NCI-H187 (cell line): ENCODE data around the gene OTOS.
A peak's percentile ranks its signal among the peaks of the same experiment; 100 is the strongest.

Experiments
- DNase-seq, 2 experiments: peaks; one replicate each; lab custom pipeline; 2025; lab: John Stamatoyannopoulos, UW

OTOS gene

GRCh38 chr2:240151477-240152031, 11.1 kb upstream of the OTOS start:
- DNase-seq = no peak

DNA sequence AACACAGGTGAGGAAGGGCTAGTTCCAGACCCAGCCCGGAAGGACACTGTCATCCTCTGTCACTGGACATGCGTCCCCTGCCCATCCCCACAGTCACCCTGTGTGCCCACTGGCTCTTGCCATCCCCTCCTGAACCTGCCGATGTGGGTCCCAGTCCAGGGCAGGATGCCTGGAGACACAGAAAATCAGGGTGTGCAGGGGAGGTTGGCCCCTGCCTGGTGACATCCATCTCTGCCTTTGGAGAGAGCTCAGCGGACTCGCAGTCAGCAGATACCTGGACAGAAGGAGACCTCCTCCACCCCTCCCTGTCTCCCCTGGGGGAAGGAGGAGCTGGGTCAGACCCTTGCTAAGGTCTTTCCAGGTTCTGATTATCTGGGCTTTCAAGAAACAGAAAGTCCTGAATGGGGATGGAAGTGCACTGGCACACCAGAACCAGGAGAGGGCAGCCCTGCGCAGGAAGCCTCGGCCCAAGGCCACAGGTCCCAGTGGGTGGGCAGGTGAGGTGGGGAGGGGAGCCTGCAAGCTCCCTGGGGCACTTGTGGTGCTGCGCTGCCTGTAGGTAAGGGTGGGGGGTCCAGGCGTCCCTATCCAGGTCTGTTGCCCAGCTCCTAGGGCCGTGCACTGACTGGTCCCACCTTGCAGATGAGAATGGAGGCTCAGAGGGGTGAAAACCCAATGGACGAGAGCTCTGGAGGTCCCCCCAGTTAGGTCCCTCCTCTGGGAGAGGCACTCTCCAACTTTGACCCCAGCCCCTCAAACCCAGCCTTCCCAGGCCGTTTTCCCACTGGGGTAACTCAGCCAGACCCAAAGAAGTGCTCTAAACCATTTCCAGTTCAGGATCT, 9.7 kb upstream of the OTOS start:
- peak in 1 of 2 experiments; percentile 3 for DNase-seq

DNA sequence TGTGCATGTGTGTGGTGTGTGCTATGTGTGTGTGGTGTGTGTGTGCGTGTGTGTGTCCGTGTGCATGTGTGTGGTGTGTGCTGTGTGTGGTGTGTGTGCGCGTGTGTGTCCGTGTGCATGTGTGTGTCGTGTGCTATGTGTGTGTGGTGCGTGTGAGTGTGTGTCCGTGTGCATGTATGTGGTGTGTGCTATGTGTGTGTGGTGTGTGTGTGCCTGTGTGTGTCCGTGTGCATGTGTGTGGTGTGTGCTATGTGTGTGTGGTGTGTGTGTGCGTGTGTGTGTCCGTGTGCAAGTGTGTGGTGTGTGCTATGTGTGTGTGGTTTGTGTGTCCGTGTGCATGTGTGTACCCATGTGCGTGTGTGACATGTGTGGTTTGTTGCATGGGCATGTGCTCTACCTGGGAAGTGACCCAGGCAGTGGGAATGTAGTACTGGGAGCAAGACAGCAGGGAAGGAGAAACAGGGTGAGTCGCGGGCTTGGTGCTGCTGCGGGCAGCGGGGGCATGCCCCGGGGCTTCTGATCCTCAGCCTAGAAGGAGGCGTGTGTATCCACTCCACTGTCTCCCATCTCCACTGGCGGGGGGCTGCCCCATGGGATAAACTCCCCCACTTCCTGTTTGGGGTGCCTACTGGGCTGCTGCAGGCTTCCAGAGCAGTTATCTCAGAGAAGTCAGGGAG, 7.6 kb upstream of the OTOS start:
- DNase-seq = no peak

DNA sequence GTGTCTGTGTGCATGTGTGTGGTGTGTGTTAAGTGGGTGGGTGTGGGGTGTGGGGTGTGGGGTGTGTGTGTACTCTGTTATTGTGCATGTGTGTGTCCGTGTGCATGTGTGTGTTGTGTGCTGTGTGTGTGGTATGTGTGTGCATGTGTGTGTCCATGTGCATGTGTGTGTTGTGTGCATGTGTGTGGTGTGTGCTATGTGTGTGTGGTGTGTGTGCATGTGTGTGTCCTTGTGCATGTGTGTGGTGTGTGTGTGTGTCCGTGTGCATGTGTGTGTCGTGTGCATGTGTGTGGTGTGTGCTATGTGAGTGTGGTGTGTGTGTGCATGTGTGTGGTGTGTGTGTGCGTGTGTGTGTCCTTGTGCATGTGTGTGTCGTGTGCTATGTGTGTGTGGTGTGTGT, 6.9 kb upstream of the OTOS start:
- DNase-seq = no peak

DNA sequence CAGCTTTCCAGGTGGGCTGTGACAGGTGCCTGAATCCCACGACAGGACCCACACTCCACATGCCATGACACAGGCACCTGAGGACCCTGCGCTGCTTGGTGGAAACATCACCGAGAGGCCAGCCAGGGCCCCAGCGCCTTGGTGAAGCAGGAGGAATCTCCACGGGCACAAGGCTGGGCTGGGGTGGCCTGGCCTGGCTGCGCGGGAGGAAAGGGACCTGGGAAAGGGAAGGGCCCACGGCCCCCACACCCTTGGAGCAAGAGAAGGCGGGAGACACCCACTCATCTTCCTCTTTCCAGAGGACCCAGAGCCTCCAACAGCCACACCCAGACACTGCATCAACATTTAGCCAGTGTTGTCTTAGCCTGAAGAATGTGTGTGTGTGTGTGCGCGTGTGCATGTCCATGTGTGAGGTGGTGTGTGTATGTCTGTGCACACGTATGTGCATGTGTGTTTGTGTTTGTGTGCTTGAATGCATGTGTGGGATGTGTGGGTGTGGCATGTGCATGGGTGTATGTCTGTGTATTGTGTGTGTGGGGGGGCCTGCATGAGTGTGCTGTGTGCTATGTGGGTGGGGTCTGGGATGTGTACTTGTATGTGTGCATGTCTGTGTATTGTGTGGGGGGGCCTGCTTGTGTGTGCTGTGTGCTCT, 6.3 kb upstream of the OTOS start:
- DNase-seq = no peak

GRCh38 chr2:240146141-240146561, 5.7 kb upstream of the OTOS start:
- DNase-seq = no peak

- no peak for DNase-seq
Observed at GRCh38 chr2:240145461-240145860, 5.0 kb upstream of the OTOS start.

DNA sequence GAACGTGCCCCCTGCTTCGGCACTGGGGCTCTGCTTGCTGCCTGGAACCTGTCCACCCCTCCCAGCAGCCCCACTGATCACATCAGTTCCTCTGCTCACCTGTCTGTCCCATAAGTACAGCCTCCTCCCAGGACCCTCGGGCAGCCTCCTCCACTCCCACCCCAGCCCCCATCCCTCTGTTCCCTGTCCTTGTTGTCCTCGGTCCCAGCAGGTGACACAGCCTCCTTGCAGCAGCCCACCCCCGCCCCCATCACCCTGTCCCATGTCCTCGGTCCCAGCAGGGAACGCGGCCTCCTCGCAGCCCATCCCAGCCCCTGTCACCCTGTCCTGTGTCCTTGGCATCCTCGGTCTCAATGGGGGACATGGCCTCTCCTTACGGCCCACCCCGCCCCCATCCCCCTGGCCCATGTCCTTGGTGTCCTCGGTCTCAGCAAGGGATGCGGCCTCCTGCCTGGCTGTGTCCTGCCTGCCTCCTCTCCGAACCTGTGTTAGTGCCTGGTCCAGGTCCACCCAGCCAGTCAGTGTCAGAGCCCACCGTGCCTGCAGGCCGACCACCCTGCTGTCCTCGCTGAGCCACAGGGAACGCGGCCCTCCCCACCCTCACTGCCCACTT, 4.3 kb upstream of the OTOS start:
- DNase-seq = no peak

- DNase-seq = peak in 1 of 2 experiments; percentile 19
Observed at GRCh38 chr2:240143801-240144648, 3.6 kb upstream of the OTOS start.

GRCh38 chr2:240143276-240143675, 2.8 kb upstream of the OTOS start:
- no peak for DNase-seq

GRCh38 chr2:240142859-240143258, 2.4 kb upstream of the OTOS start:
- no peak for DNase-seq

GRCh38 chr2:240142256-240142775, 1.9 kb upstream of the OTOS start:
- DNase-seq = no peak

DNA sequence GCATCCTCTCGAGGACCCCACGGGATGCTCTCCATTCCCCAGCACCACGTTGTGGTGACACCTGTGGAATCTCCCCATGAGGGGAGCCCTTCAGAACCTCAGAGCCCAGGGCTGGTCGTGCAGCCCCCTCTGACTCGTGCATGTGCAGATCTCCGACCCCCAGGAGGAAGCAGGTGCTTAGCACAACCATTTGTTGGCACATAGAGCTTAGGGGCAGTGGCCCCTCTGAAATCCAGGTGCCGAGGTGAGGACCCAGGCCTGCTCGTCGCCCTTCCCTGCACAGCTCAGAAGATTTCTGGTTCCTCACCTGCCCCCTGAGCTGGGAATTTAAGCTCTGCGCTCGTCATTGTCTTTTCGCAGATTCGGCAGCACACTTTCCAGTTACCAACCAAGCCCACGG, 1.3 kb upstream of the OTOS start:
- no peak for DNase-seq

GRCh38 chr2:240140920-240141319, 462 bp upstream of the OTOS start:
- DNase-seq = no peak

GRCh38 chr2:240139666-240140393, 628 bp downstream of the OTOS start:
- peak in 1 of 2 experiments; percentile 3 for DNase-seq

GRCh38 chr2:240139011-240139441, 1.4 kb downstream of the OTOS start:
- DNase-seq = no peak

- no peak for DNase-seq
Observed at GRCh38 chr2:240138254-240138984, 2.0 kb downstream of the OTOS start.

- no peak for DNase-seq
Observed at GRCh38 chr2:240137596-240138253, 2.7 kb downstream of the OTOS start.
